K562 (cell line): Measurements from ENCODE around the gene CCN2.

Experiments used
- ESRRA ChIP-seq: fragments of 450-650 bp; IDR thresholded peaks from 2 replicates; pipeline ENCODE4 v1.6.1; 2014; ENCODE audit warnings: low read depth, mild to moderate bottlenecking, moderate library complexity, borderline replicate concordance
- FOXA1 ChIP-seq: fragments of 450-650 bp; IDR thresholded peaks from 2 replicates; pipeline ENCODE4 v1.6.1; 2016; ENCODE audit warnings: mild to moderate bottlenecking, borderline replicate concordance
- SP1 ChIP-seq: sonication (generic); formaldehyde crosslinking; IDR thresholded peaks from 2 replicates; pipeline ENCODE4 v1.8.1; 2022; ENCODE audit warnings: mild to moderate bottlenecking, missing genetic modification reagents

DNA sequence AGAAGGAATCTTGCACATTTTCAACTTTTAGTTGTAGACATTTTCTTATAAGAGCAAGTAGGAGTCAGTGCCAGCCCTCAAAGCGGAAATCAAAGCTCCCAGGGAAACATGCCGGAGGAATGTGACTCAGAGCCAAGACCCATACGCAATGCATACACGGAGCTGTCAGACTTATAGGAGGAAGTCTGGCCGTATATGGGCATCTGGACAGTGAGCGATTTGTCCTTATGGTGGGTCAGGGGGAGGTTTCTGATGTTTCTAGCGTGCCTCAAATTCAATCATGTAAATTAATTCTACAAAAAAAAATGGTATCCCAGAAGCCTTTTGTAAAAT lies 3.6 kb upstream of the CCN2 start:
- no peak for TF ChIP-seq FOXA1
- TF ChIP-seq SP1 (CRISPR knock-in tag): no peak
- no peak for TF ChIP-seq ESRRA
